ENCODE measurements around the gene STK32C.
"Not testable (repeated sequence)": the region's sequence is repeated elsewhere in the genome, so short reads cannot be mapped to it uniquely, and the experiment has no call there.

The STK32C gene

DNA sequence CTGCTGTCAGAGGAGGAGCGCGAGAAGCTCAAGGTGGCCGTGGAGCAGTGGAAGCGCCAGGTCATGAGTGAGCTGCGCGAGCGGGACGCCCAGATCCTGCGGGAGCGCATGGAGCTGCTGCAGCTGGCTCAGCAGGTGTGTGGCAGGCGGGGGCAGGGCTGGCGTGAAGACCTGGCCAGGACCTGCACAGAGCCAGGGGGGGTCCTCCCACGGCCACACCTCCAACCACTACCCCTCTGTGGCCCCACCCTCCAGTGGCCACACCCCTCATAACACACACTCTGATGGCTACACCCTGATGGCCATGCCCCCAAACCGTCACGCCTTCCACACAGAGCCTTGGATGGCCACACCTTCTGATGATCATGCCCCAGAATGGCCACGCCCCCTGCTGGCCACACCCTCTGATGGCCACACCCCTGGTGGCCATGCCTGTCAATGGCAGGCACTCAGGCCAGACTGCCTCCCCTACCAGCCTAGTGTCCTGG, 144.4 kb downstream of the STK32C start:
- no peak overlapping the region for H3K27ac ChIP-seq
- DNase-seq (ENCODE audit: low read depth, low spot score) = no peak

DNA sequence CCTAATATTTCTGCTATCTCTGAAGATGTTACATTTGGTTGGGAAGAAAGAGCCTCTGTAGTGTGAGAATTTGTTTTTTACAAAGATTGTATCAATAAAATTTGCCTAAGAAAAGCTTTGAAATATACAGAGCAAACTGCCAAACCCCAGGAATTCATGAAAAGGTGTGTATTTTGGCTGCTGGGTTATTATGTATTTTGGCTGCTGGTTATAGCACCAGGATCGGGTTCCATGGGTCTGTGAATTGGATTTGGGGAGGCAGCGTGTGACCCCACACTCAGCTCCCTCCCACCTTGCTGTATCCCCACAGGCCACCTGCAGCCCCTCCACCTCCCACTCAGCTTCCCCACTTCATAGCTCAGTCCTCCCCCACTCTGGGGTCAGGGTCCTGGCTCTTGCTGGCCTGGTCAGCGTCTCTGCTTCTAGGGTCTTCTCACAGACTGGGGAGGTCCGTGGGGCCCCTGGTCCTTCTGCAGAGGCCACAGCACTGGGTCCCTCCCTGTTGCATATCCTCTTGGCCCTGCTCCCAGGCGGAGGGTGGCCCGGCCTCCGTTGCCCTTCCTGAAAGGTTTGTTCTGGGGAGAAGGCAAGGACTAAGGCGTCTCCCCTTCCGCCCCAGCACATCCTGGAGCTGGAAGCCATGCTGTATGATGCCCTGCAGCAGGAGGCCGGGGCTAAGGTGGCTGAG, 145.0 kb downstream of the STK32C start:
- DNase-seq (ENCODE audit: low read depth, low spot score) = no peak
- H3K27ac ChIP-seq = no peak overlapping the region

GRCh38 chr10:132162021-132162531, 145.7 kb downstream of the STK32C start:
- no peak overlapping the region for H3K27ac ChIP-seq
- no peak for DNase-seq (ENCODE audit: low read depth, low spot score)

- not testable (repeated sequence) for DNase-seq (ENCODE audit: low read depth, low spot score); H3K27ac ChIP-seq
Measured at GRCh38 chr10:132160834-132161622, 146.7 kb downstream of the STK32C start.

DNA sequence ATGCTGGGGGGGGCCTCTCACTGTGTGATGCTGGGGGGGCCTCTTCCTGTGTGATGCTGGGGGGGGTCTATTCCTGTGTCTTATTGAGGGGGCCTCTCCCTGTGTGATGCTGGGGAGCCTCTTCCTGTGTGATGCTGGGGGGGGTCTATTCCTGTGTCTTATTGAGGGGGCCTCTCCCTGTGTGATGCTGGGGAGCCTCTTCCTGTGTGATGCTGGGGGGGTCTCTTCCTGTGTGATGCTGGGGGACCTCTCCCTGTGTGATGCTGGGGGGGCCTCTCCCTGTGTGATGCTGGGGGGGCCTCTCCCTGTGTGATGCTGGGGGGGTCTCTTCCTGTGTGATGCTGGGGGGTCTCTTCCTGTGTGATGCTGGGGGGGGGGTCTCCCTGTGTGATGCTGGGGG, 147.5 kb downstream of the STK32C start:
- H3K27ac ChIP-seq; DNase-seq (ENCODE audit: low read depth, low spot score): not testable (repeated sequence)

- H3K27ac ChIP-seq; DNase-seq (ENCODE audit: low read depth, low spot score): not testable (repeated sequence)
Measured at GRCh38 chr10:132159302-132160230, 148.2 kb downstream of the STK32C start.

DNA sequence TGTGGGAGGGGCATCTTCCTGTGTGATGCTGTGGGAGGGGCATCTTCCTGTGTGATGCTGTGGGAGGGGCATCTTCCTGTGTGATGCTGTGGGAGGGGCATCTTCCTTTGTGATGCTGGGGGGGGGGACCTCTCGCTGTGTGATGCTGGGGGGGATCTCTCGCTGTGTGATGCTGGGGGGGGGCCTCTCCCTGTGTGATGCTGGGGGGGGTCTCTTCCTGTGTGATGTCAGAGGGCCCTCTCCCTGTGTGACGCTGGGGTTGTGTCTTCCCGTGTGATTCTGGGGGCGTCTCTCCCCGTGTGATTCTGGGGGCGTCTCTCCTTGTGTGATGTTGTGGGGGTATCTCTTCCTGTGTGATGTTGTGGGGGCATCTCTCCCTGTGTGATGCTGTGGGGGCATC, 148.9 kb downstream of the STK32C start:
- DNase-seq (ENCODE audit: low read depth, low spot score) = no peak
- H3K27ac ChIP-seq = no peak overlapping the region

GRCh38 chr10:132158122-132158741, 149.5 kb downstream of the STK32C start:
- DNase-seq (ENCODE audit: low read depth, low spot score) = no peak
- H3K27ac ChIP-seq = no peak overlapping the region
